Limb (tissue), 2 donors: Measurements from ENCODE around the gene PCED1A.
A peak's percentile ranks its signal among the peaks of the same experiment; 100 is the strongest.

Source experiments
- DNase-seq, 2 donors: peaks; one replicate each; pipeline ENCODE4 v3.0.0-alpha.2; 2016; ENCODE audit errors: extremely low spot score in 2 of 2

Gene PCED1A, protein sequence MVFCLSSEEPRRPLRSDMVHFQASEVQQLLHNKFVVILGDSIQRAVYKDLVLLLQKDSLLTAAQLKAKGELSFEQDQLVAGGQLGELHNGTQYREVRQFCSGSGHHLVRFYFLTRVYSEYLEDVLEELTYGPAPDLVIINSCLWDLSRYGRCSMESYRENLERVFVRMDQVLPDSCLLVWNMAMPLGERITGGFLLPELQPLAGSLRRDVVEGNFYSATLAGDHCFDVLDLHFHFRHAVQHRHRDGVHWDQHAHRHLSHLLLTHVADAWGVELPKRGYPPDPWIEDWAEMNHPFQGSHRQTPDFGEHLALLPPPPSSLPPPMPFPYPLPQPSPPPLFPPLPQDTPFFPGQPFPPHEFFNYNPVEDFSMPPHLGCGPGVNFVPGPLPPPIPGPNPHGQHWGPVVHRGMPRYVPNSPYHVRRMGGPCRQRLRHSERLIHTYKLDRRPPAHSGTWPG

GRCh38 chr20:2840138-2840966 lies at the start of gene PCED1A, which contains the start of gene VPS16:
PCED1A (minus strand) TSS chr20:2840655; CDS start chr20:2839912, 743 bp downstream.
VPS16 (plus strand) TSS chr20:2840745; CDS start chr20:2840775, 30 bp downstream.
- peak; percentile 88 to 95 for DNase-seq

- no peak for DNase-seq
Observed at GRCh38 chr20:2889797-2890196, 49.3 kb upstream of the PCED1A start.

GRCh38 chr20:2889209-2889608 lies 48.8 kb upstream of the PCED1A start:
- DNase-seq = no peak

DNA sequence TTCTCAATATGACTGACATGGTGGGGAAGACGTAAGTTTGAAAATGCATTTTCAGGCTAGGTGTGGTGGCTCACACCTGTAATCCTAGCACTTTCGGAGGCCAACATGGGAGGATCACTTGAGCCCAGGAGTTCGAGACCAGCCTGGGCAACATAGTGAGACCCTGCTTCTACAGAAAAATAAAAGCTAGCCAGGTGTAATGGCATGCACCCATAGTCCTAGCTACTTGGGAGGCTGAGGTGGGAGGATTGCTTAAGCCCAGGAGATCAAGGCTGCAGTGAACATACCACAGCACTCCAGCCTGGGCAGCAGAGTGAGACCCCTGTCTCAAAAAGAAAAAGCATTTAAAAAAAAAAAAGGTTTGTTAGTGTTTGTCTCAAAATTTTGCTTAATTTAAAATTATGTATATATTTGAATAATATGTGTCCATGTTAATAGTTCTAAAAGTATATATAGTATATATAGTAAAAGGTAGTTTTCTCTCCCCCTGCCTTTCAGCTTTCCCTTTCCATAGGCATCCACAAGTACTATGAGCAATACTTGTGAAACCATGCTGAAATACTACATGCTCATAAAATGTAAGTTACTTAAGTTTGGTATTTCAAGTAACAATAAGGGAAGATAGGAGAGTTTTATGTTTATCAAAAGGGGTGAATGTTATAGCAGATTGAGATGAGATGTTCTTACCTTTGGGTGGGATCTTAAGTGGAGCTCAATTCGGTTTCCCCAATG lies 47.9 kb upstream of the PCED1A start:
- no peak for DNase-seq

- no peak for DNase-seq
Observed at GRCh38 chr20:2887715-2888114, 47.3 kb upstream of the PCED1A start.

GRCh38 chr20:2883726-2884637 lies 43.5 kb upstream of the PCED1A start:
- no peak for DNase-seq

DNA sequence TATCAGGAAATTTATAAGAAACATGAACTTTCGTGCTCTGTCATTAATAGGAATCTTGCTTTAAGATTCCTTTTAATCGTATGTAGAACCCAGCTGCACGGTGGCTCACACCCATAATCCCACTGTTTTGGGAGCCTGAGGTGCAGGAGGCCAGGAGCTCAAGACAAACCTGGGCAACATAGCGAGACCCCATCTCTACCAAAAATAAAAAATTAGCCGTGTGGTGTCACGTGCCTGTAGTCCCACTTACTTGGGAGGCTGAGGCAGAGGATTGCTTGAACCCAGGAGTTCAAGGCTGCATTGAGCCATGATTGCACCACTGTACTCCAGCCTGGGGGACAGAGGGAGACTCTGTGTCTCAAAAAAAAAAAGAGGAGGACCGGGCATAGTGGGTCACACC lies 40.2 kb upstream of the PCED1A start:
- no peak for DNase-seq

GRCh38 chr20:2879146-2879545 lies 38.7 kb upstream of the PCED1A start:
- DNase-seq = no peak

GRCh38 chr20:2878515-2878914 lies 38.1 kb upstream of the PCED1A start:
- no peak for DNase-seq

- DNase-seq = no peak
Observed at GRCh38 chr20:2875690-2876203, 35.3 kb upstream of the PCED1A start.

DNA sequence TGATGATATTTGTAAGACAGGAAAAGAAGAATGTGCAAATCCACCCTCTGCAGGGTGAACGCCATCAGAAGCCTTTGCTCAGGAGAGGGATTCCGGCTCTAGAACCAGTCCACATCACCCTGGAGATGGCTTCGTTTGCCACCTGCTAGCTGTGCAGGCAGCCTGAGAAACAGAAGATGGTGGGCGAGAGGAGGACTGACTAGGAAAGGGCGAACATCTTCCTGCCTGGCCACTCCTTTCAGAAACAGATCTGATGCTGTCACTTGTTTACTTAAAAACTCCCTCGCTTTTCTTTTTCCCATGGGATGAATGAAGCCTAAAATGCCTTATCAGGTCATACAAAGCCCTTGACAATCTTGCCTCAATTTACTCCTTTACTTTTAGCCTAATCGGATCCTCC lies 34.0 kb upstream of the PCED1A start:
- no peak for DNase-seq

DNA sequence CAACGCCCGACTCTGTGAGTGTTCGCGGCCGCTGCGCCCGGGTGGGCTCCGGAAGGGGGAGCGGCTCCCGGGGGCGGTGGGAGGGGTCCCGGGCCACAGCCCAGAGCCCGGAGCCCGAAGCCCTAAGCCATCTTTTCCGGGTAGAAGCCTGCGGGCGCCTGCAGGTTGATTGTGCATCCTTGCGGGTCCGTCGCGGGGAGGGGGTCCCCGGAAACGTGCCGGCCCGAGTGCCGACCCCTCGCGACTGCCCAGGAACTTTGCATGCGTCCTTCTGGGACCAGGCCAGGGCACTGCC lies 33.2 kb upstream of the PCED1A start:
- peak; percentile 36 to 85 for DNase-seq

GRCh38 chr20:2873010-2873746 lies 32.7 kb upstream of the PCED1A start, which contains the start of gene PTPRA:
PTPRA (plus strand) TSS chr20:2873481; CDS start chr20:2964278, 90,797 bp downstream.
- DNase-seq = peak; percentile 90 to 96

GRCh38 chr20:2872459-2873009 lies 32.1 kb upstream of the PCED1A start:
- peak in 1 of 2 donors; percentile 74 for DNase-seq

DNA sequence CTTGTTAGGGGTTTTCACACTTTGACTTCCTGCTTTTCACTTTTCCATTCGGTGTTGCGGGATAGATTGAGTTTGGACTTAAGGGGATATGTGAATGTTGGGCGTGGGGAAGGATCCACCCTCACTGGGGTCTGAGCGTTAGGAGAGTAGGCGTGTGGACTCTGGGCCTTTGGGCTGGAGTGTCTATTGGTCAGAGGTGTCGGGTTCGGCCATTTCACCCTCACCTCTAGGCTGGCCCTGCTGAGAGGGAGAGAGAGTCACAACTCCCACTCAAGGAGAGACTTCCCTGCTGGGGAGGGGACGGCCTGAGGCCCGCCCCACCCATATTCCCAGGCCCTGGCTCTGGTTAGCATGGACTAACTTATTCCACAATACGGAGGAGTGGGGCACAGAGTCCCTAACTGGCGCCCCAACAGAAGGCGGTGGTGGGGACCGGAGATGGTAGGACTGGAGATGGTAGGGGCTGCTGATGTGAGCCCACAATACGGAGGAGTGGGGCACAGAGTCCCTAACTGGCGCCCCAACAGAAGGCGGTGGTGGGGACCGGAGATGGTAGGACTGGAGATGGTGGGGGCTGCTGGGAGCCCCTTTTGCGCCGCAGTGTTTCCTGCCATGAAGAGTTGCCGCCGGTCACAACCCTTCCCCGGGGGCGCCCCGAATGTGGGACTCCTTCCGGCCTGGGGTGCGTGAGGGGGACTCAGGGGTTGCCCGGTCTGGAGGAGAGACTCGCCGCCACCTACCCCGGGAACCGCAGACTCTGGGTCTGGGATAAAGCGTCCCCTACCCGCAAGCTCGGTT lies 31.4 kb upstream of the PCED1A start:
- no peak for DNase-seq

DNA sequence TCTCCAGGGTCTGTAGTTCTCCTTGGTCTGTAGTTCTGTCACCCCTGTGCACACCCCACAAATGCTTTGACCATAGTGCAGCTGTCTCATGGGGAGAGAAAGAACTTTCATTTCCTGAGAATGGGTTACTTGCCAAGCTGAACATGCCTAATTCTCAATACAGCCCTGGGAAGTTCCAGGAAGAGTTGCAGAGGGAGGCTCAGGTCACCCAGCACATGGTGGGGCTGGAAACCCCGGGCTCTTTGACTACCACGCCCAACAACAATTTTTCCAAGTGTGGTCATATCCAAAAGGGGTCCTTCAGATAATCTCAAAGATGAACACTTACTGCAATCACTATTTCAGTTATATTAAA lies 30.6 kb upstream of the PCED1A start:
- DNase-seq = peak in 1 of 2 donors; percentile 34

DNA sequence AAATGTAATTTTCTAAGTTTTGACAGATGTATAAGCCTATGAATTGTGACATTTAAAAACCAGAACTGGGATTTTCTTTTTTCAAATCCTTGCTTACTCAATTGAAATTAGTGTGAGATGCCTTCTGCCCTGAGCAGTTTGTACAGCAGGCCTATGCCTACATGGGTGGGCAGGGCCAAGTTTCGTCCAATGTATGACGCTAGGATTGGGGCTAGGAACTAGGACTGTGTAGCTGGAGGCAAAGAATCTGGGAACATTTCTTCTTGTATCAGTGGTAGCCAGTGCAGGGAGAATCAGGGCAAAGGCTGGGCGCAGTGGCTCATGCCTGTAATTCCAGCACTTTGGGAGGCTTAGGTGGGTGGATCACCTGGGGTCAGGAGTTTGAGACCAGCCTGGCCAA lies 28.9 kb upstream of the PCED1A start:
- DNase-seq = no peak

DNA sequence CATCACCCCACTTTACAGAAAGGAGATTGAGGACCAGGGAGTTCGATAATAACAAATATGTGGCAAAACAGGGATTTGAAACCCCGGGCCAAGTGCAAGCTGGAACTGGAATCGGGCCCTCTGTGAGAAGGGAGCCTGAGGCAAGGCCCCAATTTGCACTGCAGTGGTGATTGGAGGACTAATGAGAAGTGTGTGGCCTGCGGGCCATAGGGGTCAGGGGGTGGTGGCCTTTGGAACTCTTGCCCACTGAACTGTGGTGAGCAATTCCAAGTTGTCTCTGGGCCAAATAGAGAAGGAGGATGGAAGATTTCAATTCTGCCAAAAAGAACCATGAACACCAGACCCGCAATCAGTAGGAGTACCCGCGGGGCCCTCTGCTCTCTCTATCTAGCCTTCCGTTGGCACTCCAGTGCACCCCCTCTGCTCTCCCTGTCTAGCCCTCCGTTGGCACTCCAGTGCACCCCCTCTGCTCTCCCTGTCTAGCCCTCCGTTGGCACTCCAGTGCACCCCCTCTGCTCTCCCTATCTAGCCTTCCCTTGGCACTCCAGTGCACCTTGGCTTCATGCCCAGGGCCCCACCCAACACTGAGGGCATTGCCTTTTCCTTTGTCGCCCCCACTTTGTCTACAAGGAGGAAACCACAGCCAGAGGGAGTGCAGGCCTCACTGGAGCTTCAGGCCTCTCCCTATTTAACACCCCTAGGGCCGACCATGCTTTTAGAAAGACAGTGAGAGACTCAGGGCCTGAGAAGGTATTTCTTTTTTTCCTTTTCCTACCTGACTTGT lies 26.8 kb upstream of the PCED1A start:
- DNase-seq = no peak
